HG03342 (cell line): ENCODE results near the gene MRPL34.
"Not testable (repeated sequence)": the region's sequence is repeated elsewhere in the genome, so short reads cannot be mapped to it uniquely, and the experiment has no call there.

Experiments
- ATAC-seq: cut with Tn5 transposase; IDR thresholded peaks from one replicate; pipeline ENCODE4 v1.9.1; 2021; ENCODE audit warnings: mild to moderate bottlenecking, moderate library complexity; ENCODE audit not compliant: unreplicated experiment

MRPL34 gene

GRCh38 chr19:17305517-17306284 is at the start of gene MRPL34:
TSS of gene MRPL34 (plus strand) at chr19:17305872. CDS start at chr19:17305893, 21 bp downstream.
- peak; percentile 55 for ATAC-seq

GRCh38 chr19:17256130-17256529 is 49.5 kb upstream of the MRPL34 start:
- ATAC-seq = no peak

GRCh38 chr19:17259118-17259780 is 46.4 kb upstream of the MRPL34 start:
- ATAC-seq = no peak

GRCh38 chr19:17259934-17260333 is 45.7 kb upstream of the MRPL34 start:
- no peak for ATAC-seq

- ATAC-seq = peak; percentile 90
These were observed 44.8 kb upstream of the MRPL34 start for GRCh38 chr19:17260842-17261325.

- ATAC-seq = no peak
These were observed 43.1 kb upstream of the MRPL34 start for GRCh38 chr19:17262557-17262956.

- no peak for ATAC-seq
These were observed 41.7 kb upstream of the MRPL34 start for GRCh38 chr19:17263712-17264640.

- ATAC-seq = no peak
These were observed 41.1 kb upstream of the MRPL34 start, which contains the start of gene USHBP1 for GRCh38 chr19:17264641-17264979. TSS of gene USHBP1 (minus strand) at chr19:17264745. CDS start at chr19:17264299, 446 bp downstream.

GRCh38 chr19:17266026-17266425 is 39.6 kb upstream of the MRPL34 start:
- ATAC-seq = no peak

- ATAC-seq = no peak
These were observed 39.1 kb upstream of the MRPL34 start for GRCh38 chr19:17266589-17266974.

GRCh38 chr19:17266975-17267788 is 38.5 kb upstream of the MRPL34 start, which contains the start of gene BABAM1:
TSS of gene BABAM1 (plus strand) at chr19:17267443. CDS start at chr19:17268807, 1,364 bp downstream.
- peak; percentile 88 for ATAC-seq

GRCh38 chr19:17268754-17269153 is 36.9 kb upstream of the MRPL34 start:
- ATAC-seq = no peak

- ATAC-seq = not testable (repeated sequence)
These were observed 30.8 kb upstream of the MRPL34 start for GRCh38 chr19:17274892-17275291.

GRCh38 chr19:17275441-17276175 is 30.1 kb upstream of the MRPL34 start:
- no peak for ATAC-seq

- ATAC-seq = no peak
These were observed 26.2 kb upstream of the MRPL34 start for GRCh38 chr19:17279436-17279835.

GRCh38 chr19:17281391-17282304 is 24.0 kb upstream of the MRPL34 start, which contains the start of gene ANKLE1:
TSS of gene ANKLE1 (plus strand) at chr19:17281901. CDS start at chr19:17281921, 20 bp downstream.
- ATAC-seq = no peak

GRCh38 chr19:17282488-17283125 is 23.1 kb upstream of the MRPL34 start:
- peak; percentile 48 for ATAC-seq

- ATAC-seq = no peak
These were observed 22.1 kb upstream of the MRPL34 start for GRCh38 chr19:17283504-17283996.
